Upper lobe of left lung (tissue), 4 donors: ENCODE measurements around the gene TNNT3.

Experiments used
- POLR2A ChIP-seq, 4 donors: fragments of 450-650 bp; IDR thresholded peaks; one replicate each; pipeline ENCODE4 v1.5.1; 2016 to 2017; ENCODE audit warnings: antibody characterized with exemption in 4 of 4, mild to moderate bottlenecking in 2 of 4
- TF ChIP-seq, protein P1 (sequence below), 6 experiments: fragments of 450-650 bp in 4 of 6; fragments of 200-600 bp in 2 of 6; sonication (generic) in 2 of 6; IDR thresholded peaks; one replicate each; pipeline ENCODE4 v1.5.1; 2016 to 2019; ENCODE audit warnings: antibody characterized with exemption in 6 of 6

DNA sequence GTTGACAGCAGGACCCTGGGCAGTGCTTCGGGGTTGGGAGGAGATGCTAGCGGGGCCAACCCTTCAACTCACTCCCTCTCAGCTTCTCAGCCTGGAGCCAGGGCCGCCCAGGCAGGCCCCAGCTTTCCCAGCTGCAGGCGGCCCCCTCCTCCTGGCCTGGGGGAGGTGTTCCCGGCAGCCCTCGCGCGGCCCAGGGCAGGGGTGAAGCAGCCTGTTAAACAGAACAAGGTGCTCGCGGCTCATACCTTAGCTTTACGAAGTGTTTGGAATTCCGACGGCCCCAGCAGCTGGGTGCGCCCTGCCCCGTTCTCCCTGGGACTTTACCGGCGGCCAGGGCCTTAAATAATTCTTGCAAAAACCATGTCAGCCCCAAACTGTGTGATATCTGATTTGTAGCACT lies 44.8 kb downstream of the TNNT3 start:
- TF ChIP-seq, protein P1, sequence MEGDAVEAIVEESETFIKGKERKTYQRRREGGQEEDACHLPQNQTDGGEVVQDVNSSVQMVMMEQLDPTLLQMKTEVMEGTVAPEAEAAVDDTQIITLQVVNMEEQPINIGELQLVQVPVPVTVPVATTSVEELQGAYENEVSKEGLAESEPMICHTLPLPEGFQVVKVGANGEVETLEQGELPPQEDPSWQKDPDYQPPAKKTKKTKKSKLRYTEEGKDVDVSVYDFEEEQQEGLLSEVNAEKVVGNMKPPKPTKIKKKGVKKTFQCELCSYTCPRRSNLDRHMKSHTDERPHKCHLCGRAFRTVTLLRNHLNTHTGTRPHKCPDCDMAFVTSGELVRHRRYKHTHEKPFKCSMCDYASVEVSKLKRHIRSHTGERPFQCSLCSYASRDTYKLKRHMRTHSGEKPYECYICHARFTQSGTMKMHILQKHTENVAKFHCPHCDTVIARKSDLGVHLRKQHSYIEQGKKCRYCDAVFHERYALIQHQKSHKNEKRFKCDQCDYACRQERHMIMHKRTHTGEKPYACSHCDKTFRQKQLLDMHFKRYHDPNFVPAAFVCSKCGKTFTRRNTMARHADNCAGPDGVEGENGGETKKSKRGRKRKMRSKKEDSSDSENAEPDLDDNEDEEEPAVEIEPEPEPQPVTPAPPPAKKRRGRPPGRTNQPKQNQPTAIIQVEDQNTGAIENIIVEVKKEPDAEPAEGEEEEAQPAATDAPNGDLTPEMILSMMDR (IDR thresholded peaks at IDR 0.05): no peak
- TF ChIP-seq POLR2A (IDR thresholded peaks at IDR 0.05): no peak
